ENCODE measurements around the gene SND1.
A peak's percentile ranks its signal among the peaks of the same experiment; 100 is the strongest.

SND1 gene

DNA sequence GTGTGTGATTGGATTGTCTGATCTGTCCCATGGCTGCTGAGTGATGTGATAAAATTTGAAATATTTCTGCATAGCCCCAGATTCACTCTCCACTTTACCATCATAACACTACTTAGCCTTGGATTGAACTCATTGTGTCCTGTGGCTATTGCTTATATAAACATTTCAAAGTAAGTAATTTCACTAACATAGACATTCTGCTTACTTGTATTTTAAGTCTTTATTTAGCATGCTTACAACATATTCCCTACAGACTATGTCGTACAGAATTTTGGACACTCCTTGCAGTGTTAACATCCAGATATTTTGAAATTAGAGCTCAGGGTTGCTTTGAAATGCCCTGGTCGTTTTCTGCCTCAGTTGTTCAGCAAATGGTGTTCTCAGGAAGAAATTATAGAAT lies 261.7 kb downstream of the SND1 start:
- DNase-seq, result no peak

DNA sequence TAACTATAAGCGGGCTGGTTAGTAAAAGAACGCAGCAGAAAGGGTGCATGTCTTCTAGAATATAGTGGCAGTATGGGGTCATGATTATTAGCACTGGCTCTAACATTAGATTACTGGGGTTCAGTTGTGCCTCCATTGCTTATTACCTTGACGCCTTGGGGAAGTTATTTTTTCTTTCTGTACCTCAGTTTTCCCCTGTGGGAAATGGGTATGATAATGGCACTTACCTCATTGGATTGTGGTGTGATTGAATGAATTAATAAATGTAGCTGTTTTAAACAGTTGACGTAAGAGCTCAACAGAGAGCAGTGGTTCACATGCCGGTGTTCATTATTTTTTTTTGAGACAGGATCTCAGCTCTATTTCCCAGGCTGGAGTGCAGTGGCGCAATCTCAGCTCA lies 262.7 kb downstream of the SND1 start:
- DNase-seq, result no peak

DNA sequence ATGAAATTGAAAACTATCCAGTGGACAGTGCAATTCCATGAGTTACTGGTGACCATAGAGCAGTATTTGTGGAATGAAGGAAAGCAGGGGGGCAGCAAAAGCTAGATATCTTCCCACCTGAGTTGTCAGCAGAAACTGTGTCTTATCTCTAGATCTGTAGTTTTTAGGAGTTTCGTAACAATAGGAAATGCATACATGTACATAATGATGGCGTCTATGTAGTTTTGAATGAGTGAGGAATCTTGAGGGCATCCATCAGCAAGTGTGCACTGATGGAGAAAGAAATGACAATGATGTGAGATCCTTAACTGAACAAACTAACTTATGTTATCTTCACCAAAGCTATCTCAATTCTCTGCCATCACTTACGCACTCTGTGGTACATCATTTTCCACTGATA lies 264.7 kb downstream of the SND1 start:
- DNase-seq, result no peak

DNA sequence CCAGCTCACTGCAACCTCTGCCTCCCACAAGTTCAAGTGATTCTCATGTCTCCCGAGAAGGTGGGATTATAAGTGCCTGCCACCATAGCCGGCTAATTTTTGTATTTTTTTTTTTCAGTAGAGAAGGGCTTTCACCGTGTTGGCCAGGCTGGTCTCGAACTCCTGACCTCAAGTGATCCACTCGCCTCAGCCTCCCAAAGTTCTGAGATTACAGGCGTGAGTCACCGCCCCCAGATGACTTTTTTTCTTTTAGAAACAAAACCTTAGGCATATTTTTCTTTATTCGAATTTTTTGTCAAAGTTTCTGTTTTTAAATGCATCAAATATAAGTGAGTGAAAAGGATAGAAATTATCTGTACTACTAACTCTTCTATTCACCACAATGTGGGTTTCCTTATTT lies 266.1 kb downstream of the SND1 start:
- no peak for DNase-seq

DNA sequence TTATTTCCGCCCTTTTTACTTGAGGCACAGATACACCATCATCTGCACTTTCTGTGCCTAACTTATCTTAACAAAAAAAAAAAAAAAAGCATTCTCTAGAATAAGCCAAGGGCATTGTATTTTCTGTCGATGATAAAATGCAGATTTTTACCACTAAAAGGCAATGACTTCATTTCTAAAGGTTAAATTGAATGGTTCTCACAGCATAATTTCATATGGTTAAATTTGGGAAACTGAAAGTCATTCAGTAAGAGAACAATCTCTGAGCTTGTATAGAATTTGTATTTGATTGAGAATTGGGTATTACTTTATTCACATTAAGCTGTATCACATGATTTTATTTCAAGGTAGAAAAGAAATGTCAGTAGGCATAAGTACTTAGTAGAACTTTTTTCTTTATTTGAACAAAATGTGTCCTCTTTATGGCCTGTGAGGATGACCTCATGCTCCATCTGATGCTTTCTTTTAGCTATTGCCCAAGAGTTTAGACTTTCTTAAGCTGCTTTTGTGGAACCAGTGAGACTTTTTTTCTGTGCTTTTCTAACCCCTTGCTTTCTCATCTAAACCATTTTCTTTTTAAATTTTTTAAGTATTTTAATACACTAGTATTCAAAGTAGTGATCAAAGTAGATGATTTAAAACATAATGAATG lies 268.9 kb downstream of the SND1 start:
- DNase-seq, result no peak

DNA sequence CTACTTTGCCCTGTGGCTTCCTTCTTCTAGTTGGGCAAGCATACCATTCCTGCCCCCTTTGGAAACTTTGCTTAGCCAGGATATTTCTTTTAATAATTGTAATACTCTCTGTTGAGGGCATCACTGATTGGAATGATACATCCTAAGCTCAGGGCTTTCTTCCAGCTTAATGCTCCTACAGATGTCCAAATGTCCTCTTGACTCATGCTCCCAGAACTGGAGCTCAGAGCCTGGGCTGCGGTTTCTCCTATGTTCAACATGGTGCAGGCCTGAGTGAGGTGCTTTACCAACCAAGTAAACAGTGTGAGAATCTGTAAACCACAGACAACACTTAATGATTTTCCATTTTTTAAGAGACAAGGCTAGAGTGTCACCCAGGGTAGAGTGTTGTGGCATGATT lies 270.7 kb downstream of the SND1 start:
- no peak for DNase-seq

DNA sequence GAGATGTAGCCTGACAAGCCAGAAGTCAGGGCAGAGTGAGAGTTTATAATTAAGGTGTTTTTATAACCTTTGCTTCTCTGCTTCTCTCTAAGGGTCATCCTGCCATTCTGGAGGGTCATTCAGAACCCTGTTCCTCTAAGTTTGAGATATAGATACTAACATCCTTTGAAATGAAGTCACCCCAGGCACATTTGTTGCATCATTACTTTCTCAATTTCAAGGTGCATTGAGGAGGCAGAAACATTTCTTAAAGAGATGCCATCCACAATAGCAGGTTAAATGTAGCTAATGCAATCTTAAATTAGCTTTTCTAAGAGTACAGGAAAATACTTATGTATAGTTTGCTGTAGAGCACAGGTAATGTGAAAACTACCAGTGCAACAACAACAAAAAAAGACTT lies 272.9 kb downstream of the SND1 start:
- DNase-seq, result no peak

DNA sequence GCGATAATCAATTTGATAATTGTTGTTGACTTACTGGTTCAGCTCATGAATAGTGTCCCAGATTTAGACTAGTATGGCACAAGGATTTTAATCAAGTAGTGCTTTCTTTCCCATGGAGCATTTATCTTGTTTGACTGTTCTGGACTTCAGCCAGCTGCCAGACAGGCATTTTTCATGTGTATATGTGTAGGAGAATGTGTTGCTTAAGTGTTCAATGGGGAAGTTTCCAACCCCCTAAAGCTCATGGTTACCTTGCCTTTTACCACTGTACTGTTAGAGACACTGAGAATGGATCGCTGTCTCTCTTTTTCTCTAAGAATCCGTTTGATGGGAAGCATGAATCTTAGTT lies 275.3 kb downstream of the SND1 start:
- no peak for DNase-seq

DNA sequence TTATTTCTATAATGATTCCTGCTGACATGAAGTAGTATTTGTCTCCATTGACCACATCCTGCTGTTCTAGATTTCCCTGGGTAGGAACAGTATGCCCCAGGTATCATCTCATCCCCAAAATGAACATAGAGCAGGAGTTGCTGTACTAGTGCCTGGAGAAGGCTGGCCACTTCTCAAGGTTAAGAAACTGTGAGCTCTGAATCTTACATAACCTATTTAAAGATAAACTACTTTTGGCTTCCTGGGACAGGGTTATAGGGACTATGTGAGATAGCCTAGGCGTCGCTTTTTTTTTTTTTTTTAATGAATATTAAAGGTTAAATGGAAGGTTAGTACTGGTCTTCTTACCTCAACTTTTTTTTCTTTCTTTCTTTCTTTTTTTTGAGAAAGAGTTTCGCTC lies 276.2 kb downstream of the SND1 start:
- no peak for DNase-seq

DNA sequence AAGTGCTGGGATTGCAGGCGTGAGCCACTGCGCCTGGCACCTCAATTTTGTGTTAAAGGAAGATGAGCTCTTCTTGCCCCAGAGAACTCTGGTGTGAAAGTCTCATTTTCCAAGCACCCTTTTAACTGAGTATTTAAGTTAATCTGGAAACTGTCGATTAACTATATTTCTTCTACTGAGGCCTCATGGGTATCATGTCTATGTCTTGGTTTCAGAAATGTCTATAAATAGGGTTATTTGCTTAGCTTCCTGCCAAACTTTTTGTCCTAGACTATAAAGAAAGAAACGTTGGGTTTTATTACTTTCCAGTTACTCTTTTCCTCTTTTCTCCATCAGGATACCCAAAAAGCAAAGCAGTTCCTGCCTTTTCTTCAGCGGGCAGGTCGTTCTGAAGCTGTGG lies 276.9 kb downstream of the SND1 start:
- DNase-seq, result no peak

DNA sequence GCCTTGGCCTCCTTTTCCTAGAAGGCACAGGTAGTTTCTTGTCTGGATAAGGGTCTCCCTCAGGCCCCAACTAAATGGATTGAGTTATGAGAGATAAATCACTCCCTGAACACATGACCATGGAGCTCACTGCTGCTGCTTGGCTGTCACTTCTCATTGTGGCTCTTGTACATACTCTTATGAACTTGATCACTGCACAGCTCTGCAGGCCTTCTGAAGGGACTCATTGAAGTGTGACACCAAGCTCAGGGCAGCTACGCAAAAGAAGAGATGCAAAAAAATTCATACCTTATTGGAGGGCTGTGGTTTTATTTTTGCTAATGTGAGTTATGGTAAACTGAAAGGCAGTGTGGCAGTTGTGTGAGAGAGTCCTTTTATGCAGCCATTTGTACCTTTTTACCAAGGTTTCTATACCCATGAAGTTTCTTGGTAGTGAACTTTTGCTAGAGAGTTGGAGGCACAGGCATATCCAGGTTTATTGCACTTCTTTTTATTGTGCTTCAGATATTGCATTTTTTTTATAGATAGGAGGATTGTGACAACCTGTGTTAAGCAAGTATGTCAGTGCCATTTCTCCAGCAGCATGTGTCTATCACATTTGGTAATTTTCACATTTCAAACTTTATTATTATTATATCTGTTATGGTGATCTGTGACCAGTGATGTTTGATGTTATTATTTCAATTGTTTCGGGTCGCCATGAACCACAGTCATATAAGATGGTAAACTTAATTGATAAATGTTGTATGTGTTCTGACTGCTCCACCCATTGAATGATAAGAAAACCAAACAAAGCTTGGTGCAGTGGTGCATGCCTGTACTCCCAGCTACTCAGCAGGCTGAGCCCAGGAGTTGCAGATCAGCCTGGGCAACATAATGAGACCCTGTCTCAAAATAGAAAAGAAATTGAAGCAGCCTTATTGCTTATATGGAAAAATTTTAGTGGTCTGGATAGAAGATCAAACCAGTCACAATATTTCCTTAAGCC lies 278.6 kb downstream of the SND1 start:
- no peak for DNase-seq

DNA sequence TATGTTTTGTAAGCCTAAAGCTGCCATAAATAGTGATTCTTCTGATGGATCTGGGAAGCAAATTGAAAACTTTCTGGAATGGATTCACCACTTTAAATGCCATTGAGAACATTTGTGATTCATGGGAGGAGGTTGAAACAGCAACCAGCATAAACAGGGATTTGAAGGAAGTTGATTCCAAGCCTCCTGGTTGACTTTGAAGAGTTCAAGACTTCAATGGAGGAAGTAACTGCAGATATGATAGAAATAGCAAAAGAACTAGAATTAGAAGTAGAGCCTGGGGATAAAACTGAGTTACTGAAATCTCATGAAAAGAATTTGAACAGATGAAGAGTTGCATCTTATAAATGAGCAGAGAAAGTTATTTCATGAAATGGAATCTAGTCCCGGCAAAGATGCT lies 280.1 kb downstream of the SND1 start:
- no peak for DNase-seq

DNA sequence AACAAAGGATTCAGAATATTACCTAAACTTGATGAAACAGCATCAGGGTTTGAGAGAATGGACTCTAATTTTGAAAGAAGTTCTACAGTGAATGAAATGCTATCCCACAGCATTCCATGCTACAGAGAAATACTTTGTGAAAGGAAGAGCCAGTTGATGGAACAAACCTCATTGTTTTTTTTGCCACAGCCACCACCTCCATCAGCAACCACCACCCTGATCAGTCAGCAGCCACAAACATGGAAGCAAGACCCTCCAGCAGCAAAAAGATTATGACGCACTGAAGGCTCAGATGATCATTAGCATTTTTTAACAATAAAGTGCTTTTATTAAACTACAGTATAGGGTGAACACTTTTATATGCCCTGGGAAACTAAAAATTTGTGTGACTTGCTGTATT lies 280.5 kb downstream of the SND1 start:
- DNase-seq, result no peak

DNA sequence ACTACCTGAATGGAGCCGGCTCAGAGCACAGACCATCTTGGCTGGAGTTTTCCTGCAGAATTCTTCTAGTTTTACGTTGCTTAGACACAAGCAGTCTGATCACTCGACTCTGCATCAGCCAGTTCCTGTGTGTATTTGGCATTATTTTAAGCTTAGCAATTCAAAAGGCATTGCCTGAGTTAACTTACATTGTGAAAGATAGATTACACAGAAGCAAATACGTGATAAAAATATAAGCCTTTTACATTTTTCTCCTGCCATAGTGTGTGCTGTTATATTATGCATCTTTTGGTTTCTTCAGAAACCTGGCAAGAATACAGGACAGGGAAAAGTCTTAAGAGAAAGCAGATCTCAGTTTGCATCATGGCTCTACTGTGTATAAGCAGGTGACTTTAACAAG lies 281.2 kb downstream of the SND1 start:
- no peak for DNase-seq

DNA sequence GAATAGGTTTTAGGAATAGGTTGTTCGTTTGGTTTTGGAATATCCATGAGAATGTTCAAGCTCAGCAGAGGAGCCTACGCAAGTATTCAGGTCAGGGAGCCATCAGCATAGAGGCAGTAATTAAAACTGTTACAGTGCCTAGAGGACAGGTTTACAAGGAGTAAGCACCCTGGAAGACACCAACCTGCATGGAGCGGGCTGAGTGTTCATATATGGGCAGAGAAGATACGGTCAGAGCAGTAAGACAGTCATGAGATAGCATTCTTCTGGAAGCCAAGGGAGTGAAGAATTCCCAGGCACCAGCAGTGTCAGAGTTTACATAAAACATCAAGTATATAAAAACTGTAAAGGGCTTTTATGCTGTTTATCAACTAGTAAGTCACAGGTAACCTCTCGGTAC lies 282.7 kb downstream of the SND1 start:
- DNase-seq, result no peak

DNA sequence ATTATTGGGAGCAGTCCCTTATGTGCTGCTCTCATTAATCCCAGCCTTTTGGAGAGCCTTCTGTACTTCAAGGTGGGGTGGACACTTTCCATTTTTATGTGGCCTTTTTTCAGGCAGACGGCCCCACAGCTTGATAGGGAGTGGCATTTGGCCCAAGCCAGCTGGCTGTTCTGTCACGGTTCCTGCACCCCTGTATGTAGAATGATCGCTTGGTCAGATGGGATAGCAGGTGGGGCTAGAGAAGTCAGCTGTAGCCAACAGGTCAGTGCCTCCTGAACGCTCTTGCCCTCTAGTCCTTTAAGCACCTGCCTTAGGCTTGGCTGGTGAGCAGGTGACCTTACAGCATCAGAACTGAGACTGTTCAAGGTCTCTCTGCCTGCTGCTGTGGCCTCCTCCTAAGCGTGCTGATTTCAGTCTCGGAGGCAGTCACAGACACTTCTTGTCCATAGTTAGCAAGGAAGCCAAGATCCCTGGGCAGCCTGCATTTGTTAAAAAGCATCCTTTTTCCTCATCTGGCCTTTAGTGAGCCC lies 283.9 kb downstream of the SND1 start:
- no peak for DNase-seq

DNA sequence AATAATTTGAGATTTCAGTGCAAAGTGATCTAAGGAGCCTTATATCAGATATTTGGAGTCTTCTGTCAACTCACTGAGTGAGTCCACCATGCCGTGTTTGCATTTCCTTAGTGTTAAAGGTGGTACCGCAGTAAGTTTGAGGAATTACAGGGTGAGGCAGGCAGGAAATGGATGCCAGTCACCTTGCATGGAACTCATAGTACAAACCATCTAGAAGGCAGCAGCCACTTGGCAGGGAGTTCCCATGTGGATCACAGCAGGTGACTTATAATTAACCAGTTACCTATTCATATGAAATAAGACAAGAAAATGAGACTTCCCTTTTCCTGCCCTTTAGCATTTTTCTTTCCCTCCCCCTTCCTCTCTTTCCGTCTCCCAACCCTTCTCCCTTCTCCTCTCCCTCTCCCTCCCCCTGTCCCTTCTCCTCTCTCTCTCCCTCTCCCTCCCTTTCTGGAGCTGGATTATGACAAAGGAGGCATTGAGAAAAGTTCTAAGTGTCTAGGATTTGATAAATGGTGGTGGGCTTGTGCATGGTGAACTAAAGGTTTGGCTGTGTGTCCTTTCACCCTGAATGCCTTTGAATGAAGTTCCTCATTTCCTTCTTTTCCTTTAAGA lies 285.2 kb downstream of the SND1 start:
- no peak for DNase-seq

DNA sequence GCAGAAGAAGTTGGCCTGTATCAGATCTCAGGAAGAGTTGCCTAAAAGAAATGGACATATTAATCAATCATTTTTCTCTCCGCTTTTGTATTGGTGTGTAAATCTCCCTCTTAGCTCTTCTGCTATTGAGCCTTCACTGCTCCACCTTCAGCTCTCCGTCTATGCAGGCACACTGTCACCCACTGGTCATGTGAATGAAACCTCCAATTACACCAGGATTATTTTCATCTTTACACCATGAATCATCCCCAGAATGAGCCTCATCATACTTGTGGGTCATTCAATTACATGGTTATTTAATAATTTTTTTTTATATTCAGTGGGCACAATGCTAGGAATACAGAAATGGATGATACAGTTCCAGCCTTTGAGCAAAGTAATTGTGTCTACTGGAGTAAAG lies 286.6 kb downstream of the SND1 start:
- DNase-seq, result no peak

DNA sequence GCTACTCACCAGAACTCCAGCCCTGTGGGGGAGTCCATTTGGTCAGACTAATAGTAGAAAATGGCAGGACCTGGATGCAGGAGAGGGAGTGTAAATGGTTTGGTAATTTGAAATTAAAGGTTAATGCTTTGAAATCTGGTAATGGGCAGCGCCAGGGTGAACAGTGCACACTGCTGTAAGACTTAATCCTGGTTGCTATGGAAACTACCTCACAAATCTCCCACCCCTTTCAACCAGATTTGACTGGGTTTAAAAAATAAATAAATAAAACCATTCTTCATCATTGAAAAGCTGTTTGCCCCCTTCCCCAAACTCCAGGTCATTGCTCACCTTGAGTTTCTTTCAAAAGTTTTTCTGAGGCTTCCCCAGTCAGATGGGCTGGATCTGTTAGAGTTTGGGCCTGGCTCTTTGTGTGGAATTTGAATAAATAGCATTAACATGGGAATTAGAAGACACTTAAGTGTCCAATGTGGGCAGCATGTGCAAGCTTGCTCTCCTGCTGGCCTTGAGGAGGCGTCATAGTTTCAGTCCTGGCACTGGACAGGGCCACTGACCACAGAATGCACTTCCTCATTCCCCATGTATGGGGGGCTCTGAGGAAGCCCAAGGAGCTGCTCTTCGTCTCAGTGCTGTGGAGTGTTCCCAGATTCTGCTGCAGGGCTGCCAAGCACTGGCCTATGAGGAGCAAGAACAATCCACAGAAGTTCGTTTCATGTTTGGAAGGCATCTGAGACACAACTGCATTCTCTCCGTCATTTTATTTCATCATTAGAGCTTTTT lies 288.6 kb downstream of the SND1 start:
- no peak for DNase-seq

DNA sequence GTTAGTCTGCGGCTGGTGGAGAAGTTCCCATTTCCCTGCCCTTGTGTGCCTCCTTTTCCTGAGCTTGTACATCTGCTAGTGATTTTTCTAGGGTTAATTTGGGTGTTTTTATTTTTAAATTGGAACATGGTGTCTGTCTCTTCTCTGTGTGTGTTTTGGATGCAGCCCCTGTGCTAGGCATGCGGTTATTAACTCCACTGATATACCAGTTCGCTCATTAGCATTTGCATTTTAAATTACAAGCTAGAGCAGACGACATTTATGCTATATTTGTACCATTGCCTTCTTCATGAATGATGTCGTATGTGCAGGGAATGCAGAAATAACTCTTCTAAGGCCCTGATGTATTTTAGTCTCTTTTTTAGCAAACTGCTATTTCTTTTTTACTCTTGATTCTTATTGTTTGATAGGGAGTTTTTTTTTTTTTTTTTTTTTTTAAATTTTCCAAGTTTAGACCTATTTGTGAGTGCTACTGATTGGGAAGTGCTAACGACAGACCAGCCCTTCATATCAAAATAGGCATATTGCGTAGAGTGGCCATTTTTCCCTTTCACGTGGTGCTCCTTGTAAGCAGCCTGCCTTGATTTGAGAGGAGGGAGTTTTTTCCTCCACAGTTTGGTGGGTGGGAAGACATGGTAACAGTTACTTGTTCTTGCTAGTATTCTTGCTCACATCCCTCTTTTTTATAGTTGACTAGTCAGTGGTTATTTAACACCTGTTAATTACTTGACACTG lies 289.6 kb downstream of the SND1 start:
- no peak for DNase-seq

DNA sequence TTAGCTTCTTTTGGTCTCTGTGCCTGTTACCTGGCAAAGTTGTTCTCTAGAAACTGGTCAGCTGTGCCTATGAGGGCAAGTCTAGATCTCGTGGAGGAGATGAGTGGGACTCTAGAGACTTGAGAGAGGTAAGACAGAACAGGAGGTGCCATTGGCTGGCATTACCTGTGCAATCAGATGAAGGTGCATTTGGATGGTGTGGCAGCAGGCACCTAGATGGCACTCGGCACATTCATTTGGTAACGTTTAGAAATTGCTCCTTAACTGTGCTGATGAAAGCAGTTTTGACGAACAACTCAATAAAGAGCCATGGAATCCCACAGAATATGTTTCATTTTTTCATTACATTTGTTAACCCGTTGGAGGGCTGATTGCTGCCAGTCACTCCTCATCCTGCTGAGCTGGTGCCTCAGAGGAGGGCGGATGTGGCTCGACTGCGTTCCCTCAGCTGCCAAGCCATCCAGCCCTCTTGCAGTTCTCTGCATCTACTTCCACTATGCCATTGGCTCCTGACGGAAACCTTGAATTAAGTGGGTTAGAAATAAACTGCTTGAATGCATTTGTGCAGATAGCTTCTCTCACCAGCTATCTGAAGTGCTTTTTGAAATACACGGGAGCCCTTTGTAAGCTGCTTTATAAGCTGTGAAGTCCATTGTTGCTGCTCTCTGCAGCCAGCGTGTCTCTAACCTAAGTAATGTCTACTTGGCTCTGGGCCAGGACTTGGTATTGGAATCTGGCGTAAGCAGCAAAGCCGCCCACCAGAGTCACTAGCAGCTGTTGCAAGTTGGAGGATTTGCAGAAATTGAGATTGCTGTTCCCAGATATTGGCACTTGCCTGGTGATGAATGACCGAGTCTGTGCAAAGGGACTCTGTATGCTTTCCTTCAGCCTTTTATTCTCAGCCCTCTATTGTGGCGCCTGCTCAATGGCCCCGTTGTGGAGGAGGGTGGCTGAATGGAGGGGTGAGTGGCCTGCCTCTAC lies 291.8 kb downstream of the SND1 start:
- DNase-seq, result peak; percentile 35

Data from NCI-H2029 (cell line).